GM12891 (cell line): Measurements from ENCODE around the gene ACTL8.

ENCODE experiments used
- PAX5 ChIP-seq: IDR thresholded peaks from 2 replicates; pipeline ENCODE4 v1.6.1; 2011; ENCODE audit warnings: low read length, moderate library complexity, mild to moderate bottlenecking; ENCODE audit not compliant: insufficient read depth, severe bottlenecking
- POLR2A ChIP-seq: IDR thresholded peaks from 2 replicates; pipeline ENCODE4 v1.6.1; 2011; ENCODE audit warnings: low read depth, low read length, control low read depth
- POLR2AphosphoS5 ChIP-seq: IDR thresholded peaks from 2 replicates; pipeline ENCODE4 v1.6.1; 2011; ENCODE audit warnings: low read depth, low read length, control low read depth
- POU2F2 ChIP-seq: IDR thresholded peaks from 2 replicates; pipeline ENCODE4 v1.6.1; 2011; ENCODE audit warnings: low read depth, mild to moderate bottlenecking, control low read depth, low read length, moderate library complexity
- SPI1 ChIP-seq: IDR thresholded peaks from 2 replicates; pipeline ENCODE4 v1.6.1; 2011; ENCODE audit warnings: low read depth, low read length, control low read depth
- TAF1 ChIP-seq: IDR thresholded peaks from 2 replicates; pipeline ENCODE4 v1.6.1; 2011; ENCODE audit warnings: low read depth, low read length, control low read depth

DNA sequence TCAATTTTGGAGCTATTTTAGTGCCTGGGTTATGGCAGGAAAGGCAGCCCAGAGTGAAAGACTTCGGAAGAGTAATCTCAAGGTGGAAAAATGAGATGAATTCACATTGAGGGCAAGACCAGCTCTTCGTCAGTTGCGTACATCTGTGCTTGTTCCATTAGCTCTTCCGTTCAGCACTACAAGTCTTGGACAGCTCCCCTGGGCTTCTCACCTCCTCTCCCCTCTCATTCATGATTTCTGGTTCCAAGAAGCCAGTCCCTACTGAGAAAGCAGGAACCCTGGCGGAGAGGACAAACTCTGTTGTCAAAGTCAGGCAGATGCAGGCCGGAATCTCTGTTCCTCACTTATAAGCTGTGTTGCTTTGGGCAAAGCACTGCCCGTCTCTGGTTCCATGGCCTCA, 76.5 kb downstream of the ACTL8 start:
- TF ChIP-seq TAF1 (no peak), POLR2A (no peak), POLR2AphosphoS5 (no peak), SPI1 (no peak), POU2F2 (no peak), PAX5 (no peak)
